ENCODE measurements around the gene DPP10. TPM values are rescaled to one million over a fixed set of nuclear protein-coding genes. Genes with fewer than 3 reads are reported as not detected.

Gene DPP10
- total RNA-seq, 1 experiment from 2014 or later = not detected

GRCh38 chr2:114631146-114631545 is 188.7 kb downstream of the DPP10 start:
- in situ Hi-C loops (cut with HindIII; ENCODE audit: low pct_unique_long_range_greater_than_20kb, low sequenced_read_pairs) = no loop called here
- POLR2A ChIA-PET = interaction anchor here (0.7 kb wide), 1 partner anchor 33 kb away, joined by 6 read pairs; no protein-coding TSS in a partner anchor
- TF ChIP-seq POLR2AphosphoS5 (IDR thresholded peaks at IDR 0.05; ENCODE audit: low read depth, low read length) = no peak
- TF ChIP-seq TCF7L2 (IDR thresholded peaks at IDR 0.05; ENCODE audit: low read depth, low read length) = no peak
- TF ChIP-seq CTCF (IDR thresholded peaks at IDR 0.05) = no peak
- TF ChIP-seq REST (IDR thresholded peaks at IDR 0.05; ENCODE audit: insufficient read depth in 1 of 2, low read depth in 2 of 2, low read length in 1 of 2) = no peak
- TF ChIP-seq SIN3A (IDR thresholded peaks at IDR 0.05; ENCODE audit: borderline replicate concordance, insufficient read depth, low read depth, low read length) = no peak
- Histone ChIP-seq H3K27ac (ENCODE audit: low read length) (no peak overlapping the region), H3K4me1 (ENCODE audit: control insufficient read depth, insufficient read depth, low read length) (no peaks in the 10 kb centered on the region), H3K36me3 (ENCODE audit: control insufficient read depth, insufficient read depth, low read length) (no peaks in the 10 kb centered on the region), H3K9me3 (ENCODE audit: control insufficient read depth, insufficient read depth, low read depth, low read length) (no peaks in the 10 kb centered on the region), H3K27me3 (ENCODE audit: control insufficient read depth, insufficient read depth, low read length) (no peaks in the 10 kb centered on the region), H3K4me3 (ENCODE audit: low read depth in 2 of 2, low read length in 2 of 2) (no peak overlapping the region)
- BruUV-seq (replicated peaks) = no TSS peak
- no peak for DNase-seq (ENCODE audit: low read depth, low spot score)
- intact Hi-C loops (cut with micrococcal nuclease; ENCODE audit: unreplicated experiment) = no loop called here
- no peak for ATAC-seq
- CTCF ChIA-PET = no interaction called here

- POLR2A ChIA-PET = no interaction called here
- intact Hi-C loops (cut with micrococcal nuclease; ENCODE audit: unreplicated experiment) = no loop called here
- CTCF ChIA-PET = no interaction called here
- no peaks in the 10 kb centered on the region for H3K27me3 ChIP-seq (ENCODE audit: control insufficient read depth, insufficient read depth, low read length)
- H3K36me3 ChIP-seq (ENCODE audit: control insufficient read depth, insufficient read depth, low read length) = no peaks in the 10 kb centered on the region
- no peak for DNase-seq (ENCODE audit: low read depth, low spot score)
- H3K4me1 ChIP-seq (ENCODE audit: control insufficient read depth, insufficient read depth, low read length) = no peaks in the 10 kb centered on the region
- ATAC-seq = no peak
- no peaks in the 10 kb centered on the region for H3K9me3 ChIP-seq (ENCODE audit: control insufficient read depth, insufficient read depth, low read depth, low read length)
- H3K4me3 ChIP-seq (ENCODE audit: low read depth in 2 of 2, low read length in 2 of 2) = no peak overlapping the region
- in situ Hi-C loops (cut with HindIII; ENCODE audit: low pct_unique_long_range_greater_than_20kb, low sequenced_read_pairs) = no loop called here
- BruUV-seq (replicated peaks) = no TSS peak
- TF ChIP-seq CTCF (IDR thresholded peaks at IDR 0.05) = no peak
- TF ChIP-seq SIN3A (IDR thresholded peaks at IDR 0.05; ENCODE audit: borderline replicate concordance, insufficient read depth, low read depth, low read length) = no peak
- TF ChIP-seq POLR2AphosphoS5 (IDR thresholded peaks at IDR 0.05; ENCODE audit: low read depth, low read length) = no peak
- TF ChIP-seq TCF7L2 (IDR thresholded peaks at IDR 0.05; ENCODE audit: low read depth, low read length) = no peak
- TF ChIP-seq REST (IDR thresholded peaks at IDR 0.05; ENCODE audit: insufficient read depth in 1 of 2, low read depth in 2 of 2, low read length in 1 of 2) = no peak
- no peak overlapping the region for H3K27ac ChIP-seq (ENCODE audit: low read length)
Measured at GRCh38 chr2:114642166-114642770, 199.8 kb downstream of the DPP10 start.
